Activated T-helper 1 cell treated with Interleukin-2 at 50 U/mL for 16 hours (primary cell): ENCODE results near the gene MRPL37.
"Not testable (repeated sequence)": the region's sequence is repeated elsewhere in the genome, so short reads cannot be mapped to it uniquely, and the experiment has no call there.

ENCODE experiments used
- DNase-seq: peaks from one replicate; pipeline ENCODE4 v3.0.0-alpha.2; 2020; ENCODE audit warnings: low read depth

The MRPL37 gene

DNA sequence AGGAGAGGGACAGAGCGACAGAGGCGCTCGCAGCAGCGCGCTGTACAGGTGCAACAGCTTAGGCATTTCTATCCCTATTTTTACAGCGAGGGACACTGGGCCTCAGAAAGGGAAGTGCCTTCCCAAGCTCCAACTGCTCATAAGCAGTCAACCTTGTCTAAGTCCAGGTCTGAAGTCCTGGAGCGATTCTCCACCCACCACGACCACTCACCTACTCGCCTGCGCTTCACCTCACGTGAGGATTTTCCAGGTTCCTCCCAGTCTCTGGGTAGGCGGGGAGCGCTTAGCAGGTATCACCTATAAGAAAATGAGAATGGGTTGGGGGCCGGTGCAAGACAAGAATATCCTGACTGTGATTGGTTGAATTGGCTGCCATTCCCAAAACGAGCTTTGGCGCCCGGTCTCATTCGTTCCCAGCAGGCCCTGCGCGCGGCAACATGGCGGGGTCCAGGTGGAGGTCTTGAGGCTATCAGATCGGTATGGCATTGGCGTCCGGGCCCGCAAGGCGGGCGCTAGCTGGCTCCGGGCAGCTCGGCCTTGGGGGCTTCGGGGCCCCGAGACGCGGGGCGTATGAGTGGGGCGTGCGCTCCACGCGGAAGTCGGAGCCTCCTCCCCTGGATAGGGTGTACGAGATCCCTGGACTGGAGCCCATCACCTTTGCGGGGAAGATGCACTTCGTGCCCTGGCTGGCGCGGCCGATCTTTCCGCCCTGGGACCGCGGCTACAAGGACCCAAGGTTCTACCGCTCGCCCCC is at the start of gene MRPL37, which contains the start of gene CYB5RL:
MRPL37 (plus strand) TSS at position 403 of the 754 bp plus-strand sequence; CDS start at position 480, 77 bp downstream.
CYB5RL (minus strand) TSS at position 266 of the 754 bp plus-strand sequence. CDS start 4,414 bp downstream, outside the sequence.
- peak; percentile 81 for DNase-seq

DNA sequence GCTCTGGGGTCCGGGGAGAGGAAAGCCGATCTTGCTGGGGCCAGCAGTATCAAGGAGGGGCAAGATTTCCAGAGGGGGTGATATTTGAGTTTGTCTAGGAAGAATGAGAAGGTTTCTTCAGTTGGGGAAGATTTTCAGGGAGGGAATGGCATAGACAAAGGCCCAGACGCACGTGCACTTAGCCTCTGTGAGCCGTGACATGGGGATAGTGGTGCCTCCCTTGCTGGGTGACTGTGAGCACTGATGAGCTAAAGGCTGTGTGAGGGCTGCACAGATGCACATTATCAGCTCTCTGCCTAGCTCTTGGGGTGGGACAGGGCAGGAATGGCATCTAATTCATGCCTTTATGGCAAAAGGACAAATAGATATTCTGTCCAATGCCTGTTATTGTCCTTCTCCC is 49.0 kb upstream of the MRPL37 start:
- no peak for DNase-seq

DNA sequence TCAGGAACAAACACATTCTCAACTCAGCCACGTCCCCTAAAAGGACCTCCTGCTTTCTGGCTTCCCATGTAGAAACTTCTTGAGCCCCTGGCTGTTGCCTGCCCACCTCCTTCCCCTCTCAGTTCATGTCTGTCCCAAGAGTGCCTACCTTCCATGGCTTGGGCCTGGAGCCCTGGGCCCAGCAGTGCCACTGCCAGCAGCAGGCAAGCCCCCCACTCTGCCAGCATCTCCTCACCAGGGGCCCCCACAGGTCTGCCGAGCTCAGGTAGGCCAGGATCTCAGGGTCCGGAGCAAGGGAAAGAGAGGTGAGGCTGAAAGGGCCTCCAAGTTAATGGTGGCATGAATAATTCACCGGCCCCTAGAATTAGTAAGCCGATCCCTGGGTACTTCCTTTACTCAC is 47.3 kb upstream of the MRPL37 start, which contains the start of gene CDCP2:
CDCP2 (minus strand) TSS at position 305 of the 400 bp plus-strand sequence; CDS start at position 227, 78 bp downstream.
- DNase-seq, result no peak

DNA sequence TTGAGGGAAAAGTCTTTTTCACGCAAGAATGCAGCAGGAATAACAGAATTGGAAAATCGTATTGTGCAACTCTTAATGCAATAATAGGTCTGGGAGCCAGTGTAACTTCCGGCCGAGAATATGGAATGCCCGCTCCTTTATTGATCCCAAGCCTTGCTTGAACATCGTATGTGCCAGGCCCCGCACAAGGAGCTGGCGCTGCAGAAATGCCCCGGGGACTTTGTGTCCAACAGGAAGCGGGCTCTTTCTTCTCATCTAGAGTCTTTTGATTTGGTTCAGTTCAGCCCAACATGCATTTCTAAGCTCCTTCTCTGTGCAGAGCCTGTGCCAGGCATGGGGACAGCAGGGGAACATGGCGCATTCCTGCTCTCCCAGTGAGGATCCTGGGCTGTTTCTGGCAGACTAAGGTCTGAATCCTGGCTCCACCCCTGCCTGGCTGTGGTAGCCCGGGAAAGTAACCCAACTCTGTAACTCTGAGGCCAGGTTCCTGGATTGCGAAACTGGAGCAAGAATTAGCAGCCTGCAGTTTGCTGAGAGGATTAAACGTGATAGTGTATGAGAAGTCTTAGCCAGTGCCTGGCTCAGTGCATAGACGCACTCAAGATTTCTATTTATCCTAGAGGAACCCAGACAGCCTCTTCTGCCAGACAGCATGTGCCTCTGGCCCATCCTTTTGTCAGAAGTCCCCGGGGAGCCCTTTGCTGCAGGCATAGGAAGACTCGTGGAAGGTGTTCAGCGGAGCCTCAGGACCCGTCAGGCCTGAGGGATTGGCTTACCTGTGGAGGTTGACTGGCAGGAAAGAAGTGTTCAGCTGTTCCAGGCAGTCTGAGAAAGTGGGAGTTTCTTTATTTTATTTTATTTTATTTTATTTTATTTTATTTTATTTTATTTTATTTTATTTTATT is 46.2 kb upstream of the MRPL37 start:
- no peak for DNase-seq

DNA sequence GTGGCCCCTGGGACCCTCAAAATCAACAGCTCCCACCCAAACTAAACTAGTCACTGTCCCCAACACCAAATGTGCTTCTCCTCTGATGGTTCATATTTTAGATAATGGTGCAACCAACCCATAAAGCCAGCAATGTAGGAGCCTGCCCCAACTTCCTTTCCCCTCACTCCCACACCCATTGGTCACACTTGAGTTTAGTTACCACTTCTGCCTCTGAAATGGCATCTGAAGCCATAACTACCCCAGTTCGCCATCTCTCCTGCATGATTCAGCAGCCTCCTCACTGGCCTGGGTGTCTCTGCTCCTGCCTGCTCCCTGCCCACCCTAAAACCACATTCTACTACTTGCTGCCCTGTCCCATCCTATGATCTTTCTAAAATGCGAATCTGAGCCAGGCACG is 43.8 kb upstream of the MRPL37 start:
- no peak for DNase-seq

DNA sequence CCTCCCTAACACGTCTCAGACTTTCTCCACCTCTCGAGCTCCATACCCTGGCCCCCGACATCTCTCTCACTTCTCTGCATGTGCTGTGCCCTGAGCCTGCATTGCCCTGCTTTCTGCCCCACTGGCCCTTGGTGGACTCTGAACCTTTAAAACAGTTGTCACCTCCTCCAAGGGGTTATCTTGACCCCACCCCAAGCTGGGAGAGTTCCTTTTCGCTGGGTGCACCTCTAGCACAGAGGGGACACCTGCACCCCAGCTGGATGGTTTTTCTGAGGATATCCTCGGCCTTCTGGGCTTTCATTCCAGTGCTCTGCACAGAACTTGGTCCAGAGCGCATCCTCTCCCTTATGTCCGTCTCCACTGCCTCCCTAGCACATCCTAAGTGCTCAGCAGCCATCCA is 43.0 kb upstream of the MRPL37 start:
- no peak for DNase-seq

DNA sequence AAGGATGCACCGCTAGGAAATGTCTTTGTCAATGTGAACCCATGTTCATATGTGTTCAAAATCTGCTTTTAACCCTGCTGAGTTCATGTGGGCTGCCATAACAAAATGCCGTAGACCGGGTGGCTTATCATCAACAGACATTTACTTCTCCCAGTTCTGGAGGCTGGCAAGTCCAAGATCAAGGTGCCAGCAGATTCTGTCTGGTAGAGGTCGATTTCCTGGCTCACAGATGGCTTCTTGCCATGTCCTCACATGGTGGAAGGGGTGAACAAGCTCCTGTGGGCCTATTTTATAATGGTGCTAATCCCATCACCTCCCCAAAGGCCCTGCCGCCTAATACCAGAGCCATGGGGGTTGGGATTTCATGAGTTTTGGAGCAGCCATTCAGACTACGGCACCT is 42.6 kb upstream of the MRPL37 start:
- no peak for DNase-seq

DNA sequence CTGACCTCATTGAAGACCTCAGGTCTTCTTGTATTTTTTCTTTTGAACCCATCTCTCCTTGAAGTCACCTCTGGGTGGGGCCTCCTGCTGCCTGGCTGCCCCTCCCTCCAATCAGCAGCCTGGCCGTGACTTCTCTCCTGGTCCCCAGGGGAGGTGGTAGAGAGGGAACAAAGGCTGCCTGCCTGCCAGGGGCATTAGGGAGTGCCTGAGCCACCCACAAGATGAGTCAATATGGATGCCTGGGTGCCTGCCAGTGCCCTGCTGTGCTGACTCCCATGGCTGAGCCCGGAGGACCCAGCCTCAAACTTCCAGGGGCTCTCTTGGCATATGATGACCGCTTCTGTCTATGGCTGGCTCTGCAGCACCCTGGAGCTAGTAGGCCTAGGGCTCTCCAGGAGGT is 41.9 kb upstream of the MRPL37 start:
- no peak for DNase-seq

DNA sequence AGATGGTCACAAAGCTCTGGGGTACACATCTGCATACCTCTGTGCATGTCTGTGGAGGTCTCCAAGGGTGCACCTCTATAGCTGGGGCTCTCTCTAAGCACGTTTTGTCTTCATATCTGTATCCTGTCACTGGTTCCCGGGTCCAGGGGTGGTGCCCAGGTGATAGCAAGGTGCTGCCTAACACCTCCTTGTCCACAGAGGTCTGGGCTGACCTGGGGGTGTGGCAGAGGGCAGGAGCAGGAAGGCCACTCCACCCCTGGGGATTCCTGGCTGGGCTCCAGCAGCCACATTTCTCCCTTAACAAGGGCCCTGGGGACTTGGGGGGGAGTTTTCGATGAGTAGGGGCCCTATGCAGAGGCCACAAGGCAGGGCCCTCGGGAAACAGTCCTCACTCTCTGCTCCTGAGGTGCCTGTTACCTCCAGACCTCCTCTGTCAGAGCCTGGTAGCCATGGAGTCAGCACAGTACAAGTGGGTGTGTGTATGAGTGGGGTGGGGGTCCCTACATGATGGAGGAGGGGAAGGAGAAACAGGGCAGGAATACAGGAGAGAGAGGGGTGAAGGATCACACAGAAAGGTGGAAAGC is 40.1 kb upstream of the MRPL37 start:
- DNase-seq, result no peak

DNA sequence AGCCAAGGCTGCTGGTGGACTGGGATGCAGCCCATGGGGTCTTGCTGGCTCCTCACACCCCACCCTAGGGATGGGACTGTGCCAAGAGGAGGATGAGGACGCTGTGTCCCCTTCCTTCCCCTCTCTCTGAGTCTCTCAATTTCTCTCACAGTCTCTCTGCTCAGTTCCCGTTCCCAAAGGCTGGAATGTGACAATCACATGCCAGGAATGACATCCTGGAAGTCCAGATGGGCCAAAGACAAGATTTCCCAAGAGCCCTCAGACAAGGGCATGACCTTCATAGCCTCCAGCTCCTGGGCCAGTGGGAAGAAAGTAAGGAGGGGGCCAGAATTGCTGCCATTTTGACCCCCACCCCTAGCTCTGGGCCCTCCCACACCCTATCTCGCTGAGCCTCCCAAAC is 39.6 kb upstream of the MRPL37 start:
- DNase-seq, result no peak

DNA sequence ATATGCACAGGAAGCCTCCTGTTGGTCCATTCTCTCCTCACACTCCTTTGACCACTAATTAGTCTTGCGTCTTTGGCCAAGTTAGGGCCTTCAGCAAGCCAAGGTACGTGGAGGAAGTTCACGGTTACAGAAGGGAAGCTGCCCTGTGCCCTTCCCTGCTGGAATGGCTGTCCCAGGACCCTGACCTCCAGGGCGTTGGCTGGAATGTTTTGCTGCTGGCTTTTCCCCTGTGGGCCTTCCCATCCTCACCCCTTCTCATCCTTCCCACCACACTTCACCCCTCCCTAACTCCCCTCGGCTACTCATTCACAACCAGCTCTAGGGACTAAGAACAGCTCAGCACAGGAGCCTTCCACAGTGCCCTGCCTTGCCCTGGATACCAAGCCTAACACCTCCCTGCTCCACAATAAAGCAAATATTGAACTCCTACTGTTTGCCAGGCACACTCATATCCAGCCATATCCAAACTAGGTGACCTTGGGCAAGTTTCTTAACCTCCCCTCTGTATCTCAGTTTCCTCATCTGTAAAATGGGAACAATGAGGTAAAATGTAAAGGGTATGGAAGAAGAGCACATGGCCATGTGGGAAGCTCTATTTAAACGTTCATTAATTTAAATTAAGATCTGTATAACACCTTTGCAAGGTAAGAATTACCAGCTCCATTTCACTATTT is 38.3 kb upstream of the MRPL37 start:
- no peak for DNase-seq

DNA sequence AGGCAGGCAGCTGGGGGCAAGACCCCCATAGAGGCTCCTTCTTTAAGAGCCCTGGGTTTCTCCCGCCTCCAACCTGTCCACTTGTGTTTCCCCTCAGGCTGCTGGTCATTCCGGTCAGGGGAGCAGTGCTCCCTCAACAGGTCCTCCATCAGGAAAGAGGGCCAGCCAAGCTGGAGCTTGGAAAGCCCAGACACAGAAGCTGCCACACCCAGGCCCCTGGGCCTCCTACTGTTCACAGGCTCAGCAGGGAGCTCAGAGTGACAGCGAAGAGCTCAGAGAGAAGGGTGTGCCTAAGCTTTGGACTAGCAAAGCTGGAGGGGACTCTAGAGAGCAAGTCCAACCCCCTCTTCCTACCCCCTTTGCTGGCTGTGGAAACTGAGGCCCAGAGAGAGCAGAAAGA is 36.9 kb upstream of the MRPL37 start:
- no peak for DNase-seq

DNA sequence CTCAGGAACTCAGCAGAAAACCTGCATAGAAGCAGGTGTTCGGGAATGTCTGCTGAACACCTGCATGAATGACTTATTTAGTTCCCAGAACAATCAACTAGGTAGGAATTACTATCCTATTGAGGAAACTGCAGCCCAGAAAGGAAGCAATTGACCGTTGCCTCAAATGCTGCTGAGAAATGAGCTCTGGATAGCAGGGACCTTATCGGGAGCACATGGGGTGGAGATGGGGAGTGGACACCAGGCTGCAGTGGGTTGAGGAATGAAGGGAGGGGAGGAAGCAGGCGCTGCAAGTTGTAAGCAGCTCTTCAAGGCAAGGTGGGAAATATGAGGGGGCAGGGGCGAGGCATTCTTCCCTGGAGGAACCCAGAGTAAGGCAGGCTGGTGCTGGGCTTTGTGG is 36.4 kb upstream of the MRPL37 start:
- DNase-seq, result no peak

DNA sequence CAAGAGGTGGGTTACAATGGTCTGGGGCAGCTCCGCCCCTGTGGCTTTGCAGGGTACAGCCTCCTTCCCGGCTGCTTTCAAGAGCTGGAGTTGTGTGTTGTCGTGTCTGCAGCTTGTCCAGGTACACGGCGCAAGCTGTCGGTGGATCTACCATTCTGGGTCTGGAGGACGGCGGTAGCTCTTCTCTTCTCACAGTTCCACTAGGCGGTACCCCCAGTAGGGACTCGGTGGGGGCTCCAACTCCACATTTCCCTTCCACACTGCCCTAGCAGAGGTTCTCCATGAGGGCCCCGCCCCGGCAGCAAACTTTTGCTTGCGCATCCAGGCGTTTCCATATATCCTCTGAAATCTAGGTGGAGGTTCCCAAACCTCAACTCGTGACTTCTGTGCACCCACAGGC is 34.8 kb upstream of the MRPL37 start:
- DNase-seq, result no peak

DNA sequence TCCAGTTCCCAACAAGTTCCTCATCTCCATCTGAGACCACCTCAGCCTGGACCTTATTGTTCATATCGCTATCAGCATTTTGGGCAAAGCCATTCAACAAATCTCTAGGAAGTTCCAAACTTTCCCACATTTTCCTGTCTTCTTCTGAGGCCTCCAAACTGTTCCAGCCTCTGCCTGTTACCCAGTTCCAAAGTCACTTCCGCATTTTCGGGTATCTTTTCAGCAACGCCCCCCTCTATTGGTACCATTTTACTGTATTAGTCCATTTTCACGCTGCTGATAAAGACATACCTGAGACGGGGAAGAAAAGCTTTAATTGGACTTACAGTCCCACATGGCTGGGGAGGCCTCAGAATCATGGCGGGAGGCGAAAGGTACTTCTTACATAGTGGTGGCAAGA is 33.6 kb upstream of the MRPL37 start:
- not testable (repeated sequence) for DNase-seq

DNA sequence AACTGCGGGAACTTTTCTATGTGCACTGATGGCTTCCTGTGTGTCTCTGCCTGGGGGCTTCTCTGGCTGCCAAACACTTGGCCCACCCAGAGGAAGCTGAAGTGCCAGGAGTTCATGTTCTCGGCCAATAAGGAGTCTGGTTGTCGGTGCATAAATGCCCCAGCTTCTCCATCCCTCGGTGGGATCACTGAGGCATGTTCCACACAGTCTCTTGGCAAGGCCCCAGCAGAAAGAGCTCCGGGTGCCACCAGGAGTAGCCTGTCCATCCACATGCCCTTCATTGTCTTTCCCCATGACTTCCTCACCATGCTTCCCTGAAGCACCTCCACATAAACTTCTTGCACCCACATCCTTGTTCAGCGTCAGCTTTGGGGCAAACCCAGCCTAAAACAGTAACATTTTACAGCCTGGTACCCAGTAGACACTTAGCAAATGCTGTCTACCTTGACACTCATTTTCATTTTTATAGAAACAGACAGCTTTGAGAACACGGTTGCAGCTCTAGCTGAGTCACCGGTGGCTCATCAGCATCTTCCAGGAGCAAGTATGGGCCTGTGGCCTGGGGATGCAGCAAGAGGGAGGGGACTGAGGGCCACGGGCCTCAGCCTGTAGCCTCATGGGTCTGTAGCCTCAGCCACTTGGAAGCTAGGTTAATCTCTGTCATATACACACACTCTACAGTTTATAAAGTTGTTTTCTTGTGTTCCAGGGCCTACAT is 32.4 kb upstream of the MRPL37 start:
- no peak for DNase-seq

DNA sequence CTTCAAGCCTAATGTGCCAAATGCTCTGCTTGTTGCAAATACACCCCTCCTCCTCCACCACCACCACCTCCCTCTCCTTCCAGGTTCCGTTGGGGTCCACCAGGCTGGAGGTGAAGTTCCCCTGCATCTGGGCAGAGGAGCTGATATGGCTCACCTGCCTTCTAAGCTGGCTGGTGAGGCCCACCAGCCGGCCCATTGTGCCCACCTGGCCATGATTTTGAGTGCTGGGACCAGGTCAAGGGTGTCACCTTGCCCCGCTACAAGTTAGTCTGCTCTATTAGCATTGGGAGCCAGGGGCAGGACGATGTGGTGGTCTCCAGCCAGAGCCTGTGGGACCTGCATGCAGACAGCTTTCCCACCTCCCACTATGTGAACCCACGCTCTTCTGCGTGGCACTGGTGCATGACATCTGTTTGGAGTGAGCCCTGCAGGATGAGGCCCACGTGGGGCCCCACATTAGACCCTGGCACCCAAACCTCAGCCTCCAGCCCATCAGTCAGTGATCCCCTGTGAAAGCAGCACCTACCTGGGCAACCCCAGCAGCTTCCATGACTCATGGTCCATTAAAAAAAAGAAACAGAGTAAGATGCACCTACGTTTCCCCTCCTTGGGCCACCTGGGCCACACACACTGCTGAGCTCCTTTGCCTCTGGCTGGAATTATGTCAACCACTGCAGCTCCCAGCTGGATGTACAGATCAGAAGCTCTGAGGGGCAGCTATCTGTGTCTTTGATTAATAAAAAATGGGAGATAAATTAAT is 31.6 kb upstream of the MRPL37 start:
- no peak for DNase-seq

DNA sequence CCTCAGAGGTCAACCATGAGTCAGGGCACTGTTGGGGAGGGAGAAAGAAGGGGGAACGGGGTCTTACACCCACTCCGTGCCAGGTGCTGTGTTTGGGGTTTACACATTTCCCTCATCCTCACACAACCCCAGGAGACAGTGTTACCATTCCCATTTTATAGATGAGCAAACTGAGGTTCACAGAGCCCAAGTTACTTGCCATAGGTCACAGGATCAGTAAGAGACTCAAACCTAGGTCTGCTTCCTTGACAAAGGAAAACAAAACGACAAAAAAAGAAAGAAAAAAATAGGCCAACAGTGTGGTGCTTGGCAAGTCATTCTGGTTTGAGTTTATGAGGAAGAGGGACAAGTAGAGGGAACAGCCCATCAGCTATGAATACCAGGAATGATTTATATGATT is 30.9 kb upstream of the MRPL37 start:
- DNase-seq, result no peak

DNA sequence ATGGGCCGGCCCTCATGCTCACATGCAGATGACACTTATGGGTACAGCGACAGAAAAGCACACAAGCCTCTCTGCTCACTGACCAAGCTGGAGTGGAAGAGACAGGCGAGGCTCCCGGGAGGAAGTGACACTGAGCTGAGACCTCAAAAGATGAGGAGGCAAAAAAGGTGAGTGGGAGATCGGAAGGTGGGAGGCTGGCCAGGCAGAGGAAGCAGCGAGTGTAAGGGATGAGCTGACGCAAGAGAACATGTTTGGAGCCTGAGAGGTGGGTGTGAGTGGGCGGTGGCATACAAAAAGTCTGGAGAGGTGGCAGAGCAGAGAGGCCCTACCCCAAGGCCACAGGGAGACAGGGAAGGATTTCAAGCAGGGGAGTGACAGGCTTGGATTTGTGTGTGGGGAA is 29.0 kb upstream of the MRPL37 start:
- DNase-seq, result no peak

DNA sequence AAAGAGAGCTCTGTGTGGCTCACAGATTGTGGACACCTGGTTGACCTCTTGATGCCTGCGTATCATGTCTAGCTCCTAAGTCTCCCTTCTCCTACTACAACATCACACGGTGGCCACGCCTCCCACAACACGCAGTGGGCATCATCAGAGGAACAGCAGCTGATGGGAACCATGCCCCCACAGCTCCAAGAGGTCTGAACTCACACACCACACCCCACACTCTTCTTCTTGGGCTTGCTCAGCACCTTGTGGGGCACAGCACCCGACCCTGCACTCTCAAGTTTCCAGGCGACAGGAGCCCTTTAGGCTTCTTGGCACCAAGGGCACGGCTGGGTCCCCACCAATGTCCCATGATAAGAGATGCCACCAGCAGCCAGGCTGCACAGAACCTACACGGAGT is 28.4 kb upstream of the MRPL37 start:
- no peak for DNase-seq
